Measurements from ENCODE around the gene DLG2.
A peak's percentile ranks its signal among the peaks of the same experiment; 100 is the strongest.
"Not testable (repeated sequence)": the region's sequence is repeated elsewhere in the genome, so short reads cannot be mapped to it uniquely, and the experiment has no call there.

The DLG2 gene

DNA sequence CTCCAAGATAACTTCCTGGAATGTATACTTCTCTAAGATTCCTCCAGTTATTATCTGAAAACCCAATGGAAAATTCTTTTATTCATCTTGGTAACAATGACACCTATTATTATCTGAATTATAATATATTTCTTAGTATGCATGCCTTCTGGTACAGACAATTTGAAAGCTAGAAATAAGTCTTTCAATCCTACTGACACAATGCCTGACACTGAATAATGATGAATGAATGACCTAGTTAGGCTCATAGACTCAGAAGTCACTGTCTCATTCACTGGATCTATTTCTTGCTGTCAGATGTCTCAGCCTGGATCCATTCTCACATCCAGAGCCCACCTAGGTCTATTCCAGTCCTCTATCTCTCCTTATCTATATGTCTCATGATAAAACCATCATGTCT is 1214.3 kb downstream of the DLG2 start:
- DNase-seq = no peak

DNA sequence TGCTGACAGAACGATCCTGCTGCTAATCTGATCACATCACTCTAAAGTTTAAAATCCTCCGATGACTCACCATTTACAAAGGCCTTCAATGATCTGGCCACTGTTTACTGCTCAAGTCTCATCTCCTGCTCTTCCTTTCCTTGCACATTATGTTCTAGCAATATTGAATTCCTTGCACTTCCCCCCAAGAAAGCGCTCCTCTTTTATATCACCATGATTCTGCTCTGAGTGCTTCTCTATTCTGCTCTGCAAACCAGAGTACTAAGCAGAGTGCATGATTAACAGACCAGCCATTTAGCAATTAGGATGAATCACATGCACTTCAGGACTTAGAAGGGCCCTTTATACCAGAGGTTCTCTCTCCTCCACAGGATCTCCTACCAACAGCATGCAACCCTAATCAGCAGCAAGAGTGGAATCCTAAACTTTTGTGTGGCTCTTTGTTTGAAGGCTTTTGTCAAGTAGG is 1218.2 kb downstream of the DLG2 start:
- no peak for DNase-seq

- no peak for DNase-seq
These were observed 1220.1 kb downstream of the DLG2 start for GRCh38 chr11:84407091-84407490.

DNA sequence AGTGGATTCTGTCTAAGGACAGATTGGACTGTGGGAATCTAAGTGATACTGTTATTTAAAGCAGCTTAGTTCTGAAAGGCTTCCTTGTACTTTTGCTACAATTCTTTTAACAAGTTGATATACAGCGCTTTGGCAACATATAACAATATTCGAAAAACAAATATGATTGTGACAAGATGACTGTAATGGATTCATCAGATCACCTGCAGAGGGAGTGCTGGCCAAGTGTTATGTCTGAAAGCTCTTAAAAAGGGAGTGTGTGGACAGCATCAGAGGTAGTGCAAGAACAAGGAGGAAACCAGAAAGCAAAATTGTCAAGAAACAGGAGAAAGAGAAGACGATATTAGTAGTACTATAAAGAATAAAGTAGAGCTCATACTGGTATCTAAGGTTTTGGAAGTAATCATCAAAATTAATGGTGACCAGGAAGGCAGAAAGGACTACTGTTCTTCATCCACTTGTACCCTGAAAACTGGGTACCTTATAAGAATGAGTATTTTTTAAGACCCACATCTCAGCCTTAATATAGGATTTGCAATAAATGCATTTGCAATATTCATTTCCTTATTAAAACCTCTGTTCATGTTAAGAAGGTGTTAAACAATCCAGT is 1229.0 kb downstream of the DLG2 start:
- DNase-seq = no peak

DNA sequence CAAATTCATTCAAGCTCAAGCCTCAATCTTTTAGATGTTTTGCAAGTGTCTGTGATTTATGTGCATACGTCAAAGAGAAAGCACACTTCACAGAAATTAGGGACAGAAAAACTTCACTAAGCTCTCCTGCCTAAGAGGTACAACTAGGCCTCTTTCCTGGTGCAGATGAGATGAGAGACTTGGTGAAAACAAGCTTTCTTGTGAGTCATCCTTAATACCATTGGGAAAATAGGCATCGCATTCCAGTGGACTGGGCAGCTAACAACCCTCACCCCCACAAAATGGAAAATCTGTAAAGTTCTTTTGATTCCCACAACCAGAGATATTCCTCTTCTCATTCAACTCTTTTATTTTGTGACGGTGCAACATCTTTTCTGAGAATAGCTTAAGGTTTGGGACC is 1230.6 kb downstream of the DLG2 start:
- DNase-seq = no peak

GRCh38 chr11:84390441-84391078 is 1236.6 kb downstream of the DLG2 start:
- DNase-seq = no peak

DNA sequence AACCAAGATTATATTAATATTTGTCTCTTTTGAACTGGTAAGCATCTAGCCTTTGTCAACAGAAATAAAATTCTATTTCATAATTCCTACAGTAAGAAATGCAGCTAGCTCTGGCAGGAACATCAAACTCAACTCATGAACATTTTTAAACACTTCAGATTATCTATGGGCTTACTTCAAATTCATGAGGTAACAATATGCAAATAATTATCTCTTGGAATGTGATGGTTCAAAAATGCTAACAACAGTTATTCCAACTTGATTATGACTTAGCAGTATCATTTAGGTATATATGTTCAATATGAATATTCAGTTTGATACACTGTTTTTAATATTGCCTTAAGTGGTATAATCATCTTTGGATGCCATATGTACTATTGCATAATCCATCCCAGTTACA is 1237.4 kb downstream of the DLG2 start:
- no peak for DNase-seq

GRCh38 chr11:84384731-84385130 is 1242.4 kb downstream of the DLG2 start:
- DNase-seq = peak; percentile 13

GRCh38 chr11:84383576-84383975 is 1243.6 kb downstream of the DLG2 start:
- no peak for DNase-seq

DNA sequence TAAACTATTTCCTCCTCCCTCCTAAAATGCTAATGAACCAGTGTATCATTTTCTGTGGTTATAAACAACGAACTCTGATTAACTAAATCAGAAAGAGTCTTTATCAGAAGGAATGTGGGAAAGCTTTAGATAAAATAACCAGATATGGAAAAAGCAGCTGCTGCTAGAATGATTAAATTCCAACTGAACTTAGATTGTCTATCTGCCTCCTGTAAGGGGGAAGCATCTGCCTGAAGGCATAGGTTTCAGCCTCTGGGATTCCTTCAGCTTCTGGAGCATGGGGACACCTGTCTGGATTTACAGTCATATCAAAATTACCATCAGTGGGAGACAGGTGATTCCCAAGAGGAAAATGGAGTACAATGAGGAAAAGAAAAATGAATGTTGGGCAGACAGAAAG is 1245.5 kb downstream of the DLG2 start:
- no peak for DNase-seq

DNA sequence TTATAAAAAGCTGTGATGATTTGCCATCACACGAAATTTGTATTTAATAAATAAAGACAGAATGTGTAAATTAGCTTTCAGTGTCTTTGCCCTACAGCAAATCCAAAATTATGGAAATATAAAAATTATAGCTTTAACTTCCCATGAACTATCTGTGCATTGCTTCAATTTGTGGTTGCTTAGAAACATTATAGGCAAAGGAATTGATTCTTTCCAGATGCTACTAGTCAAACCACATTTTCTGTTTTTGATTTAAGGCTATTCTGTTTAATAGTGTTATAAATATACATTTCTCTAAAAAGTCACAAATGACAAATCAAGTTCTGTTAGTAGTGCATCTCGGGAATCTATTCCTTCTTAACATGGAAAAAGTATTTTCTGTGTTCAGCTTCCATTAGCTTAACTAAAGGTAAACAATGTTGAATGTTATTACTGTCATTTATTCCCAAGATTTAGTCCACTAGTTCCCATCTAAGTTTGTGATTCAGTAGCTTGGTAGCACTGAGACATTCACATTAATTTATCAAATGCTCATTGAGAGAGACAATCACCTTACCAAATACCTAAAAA is 1254.7 kb downstream of the DLG2 start:
- no peak for DNase-seq

DNA sequence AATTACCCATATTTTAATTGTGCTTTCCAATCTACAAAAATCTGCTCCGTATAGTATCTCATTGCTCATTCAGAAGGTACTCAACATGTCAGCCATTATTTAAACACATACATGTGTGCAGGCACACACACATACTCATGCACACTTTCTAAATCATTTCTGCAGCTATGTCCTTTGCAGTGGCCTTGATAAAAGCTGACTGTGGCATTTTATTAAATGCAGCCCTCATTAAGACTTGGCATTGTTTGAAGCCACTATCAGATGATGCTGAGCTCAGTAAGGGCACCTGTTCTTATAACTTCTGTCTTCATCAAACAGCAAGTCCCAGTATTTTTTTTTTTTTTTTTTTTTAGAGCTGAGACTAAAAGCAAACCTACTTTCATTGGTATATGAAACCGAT is 1269.1 kb downstream of the DLG2 start:
- no peak for DNase-seq

DNA sequence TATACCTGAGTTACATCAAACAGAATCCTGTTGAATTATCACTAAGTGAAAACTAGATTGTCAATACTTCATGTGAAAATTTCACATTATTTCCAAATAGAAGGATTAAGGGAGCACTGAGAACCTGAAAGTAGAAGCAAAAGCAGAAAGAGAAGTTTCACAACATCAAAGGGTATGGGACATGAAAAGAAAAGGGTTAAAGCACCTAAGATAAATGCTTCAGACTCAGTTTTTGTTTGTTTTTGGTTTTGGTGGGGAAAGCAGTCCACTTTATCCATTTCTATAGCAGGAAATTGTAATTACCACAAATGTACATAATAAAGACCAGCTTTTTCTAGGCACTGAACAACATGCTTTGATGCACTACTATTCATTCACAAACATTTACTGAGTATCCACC is 1271.2 kb downstream of the DLG2 start:
- no peak for DNase-seq

GRCh38 chr11:84345597-84345996 is 1281.5 kb downstream of the DLG2 start:
- DNase-seq = no peak

DNA sequence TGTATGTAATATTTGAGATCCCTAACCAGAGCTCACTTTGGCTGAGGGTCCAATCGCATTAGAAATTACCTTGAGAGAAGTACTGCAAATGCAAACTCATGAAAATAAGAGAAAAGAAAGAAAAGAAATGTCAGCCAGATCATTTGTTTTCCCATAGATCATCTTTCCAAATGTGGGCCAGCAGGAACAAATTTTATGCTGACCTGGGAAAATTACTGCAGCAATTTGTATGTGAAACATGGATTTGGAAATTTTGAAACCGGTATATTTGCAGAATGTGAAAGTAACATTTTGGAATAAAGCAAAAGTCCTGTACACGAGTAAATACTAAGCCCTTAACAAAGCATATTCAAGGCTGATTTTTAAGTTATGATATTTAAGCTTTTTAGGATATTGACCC is 1282.1 kb downstream of the DLG2 start:
- DNase-seq = no peak

DNA sequence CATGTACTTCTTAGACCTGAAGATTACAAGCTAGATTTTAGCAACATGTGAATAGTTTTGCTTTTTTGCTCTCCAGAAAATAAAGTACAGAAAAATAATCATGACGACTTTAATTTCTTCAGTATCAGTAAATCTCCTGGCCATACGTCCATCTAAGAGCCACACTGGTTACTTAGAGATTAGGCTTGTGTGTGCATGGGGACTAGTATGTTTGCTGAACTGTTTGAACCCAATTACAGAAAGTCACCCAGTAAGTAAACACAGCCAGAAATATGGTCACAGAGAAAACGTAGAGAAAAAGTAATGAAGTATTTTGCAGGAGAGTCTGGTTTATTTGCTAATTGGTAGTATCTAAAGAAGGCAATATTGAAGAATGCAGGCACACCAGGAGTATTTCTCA is 1287.3 kb downstream of the DLG2 start:
- DNase-seq = no peak

DNA sequence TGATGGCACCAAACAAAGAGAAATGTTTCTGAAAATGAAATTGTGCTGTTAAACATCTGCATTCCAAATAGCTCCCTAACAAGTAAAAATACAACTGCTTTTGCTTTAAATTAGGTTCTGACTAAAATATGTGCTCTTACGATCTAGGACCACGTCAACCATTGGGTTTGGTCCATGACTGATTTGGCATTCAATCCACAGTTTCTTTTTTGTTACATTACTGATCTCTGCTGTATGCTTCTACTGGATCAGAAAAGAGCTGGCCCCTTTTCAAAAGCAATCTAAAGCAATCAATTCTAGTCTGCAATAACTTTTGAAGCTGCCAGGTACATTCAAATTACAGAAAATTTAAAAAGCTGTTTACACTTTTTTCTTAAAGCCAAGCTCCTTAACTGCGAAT is 1293.9 kb downstream of the DLG2 start:
- no peak for DNase-seq

DNA sequence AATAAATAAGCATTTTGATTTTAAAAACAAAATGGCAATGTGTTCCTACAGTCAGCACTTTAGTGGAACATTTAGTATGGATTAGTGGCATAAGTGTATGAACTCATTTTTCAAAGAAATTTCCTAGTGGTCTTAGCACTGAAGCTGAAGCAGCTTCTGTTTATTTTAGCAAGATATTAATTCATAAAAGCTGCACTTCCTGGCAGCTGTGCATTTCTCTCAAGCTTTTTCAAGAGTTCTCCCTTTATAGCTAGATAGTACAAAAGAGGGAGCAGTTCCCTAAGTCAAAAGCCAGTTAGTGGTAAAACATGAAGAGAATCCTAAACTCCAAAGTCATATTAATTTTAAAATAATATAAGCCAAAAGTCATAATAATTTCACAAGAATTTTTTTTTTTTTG is 1304.9 kb downstream of the DLG2 start:
- no peak for DNase-seq

GRCh38 chr11:84319863-84320262 is 1307.3 kb downstream of the DLG2 start:
- DNase-seq = no peak

DNA sequence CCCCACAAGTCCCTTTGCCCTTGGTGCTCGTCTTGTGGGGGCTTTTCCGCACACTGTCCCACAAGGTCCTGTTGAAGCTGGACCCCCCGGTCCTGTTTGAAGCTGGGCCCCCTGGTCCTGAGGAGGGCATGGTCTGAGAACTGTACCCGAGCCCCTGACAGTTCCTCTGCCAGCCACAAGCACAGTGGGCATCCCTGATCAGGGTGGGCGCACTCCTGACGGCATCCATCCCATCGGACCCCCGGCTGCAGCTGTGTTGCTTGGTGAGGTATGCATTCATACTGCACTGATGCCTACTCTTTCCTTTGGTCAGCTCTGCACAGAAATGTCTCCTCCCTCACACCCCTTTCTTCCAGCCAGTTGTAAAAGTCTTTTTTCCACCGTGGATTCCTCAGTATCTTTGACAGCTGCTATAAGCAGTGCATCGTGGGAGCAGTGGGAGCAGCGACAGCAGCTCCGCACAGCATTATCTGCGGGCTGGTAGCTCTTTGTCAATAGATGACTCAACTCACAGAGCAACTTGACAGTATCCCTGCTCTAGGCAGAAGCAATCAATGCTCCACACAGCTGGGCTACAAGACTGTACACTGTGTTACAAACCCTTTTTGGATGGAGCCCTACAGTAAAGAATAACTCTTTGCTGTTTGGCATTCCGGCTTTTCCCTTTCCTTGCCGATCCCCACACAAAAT is 1310.1 kb downstream of the DLG2 start:
- no peak for DNase-seq

GRCh38 chr11:84313830-84314359 is 1313.2 kb downstream of the DLG2 start:
- no peak for DNase-seq

GRCh38 chr11:84310268-84310667 is 1316.9 kb downstream of the DLG2 start:
- no peak for DNase-seq

DNA sequence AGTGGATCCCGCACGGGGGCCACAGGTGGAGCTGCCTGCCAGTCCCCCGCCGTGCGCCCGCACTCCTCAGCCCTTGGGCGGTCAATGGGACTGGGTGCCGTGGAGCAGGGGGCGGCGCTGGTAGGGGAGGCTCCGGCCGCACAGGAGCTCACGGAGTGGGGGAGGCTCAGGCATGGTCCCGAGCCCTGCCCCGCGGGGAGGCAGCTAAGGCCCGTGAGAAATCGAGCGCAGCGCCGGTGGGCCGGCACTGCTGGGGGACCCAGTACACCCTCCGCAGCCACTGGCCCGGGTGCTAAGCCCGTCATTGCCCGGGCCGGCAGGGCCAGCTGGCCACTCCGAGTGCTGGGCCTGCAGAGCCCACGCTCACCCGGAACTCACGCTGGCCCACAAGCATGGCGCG is 1318.7 kb downstream of the DLG2 start:
- DNase-seq = not testable (repeated sequence)

DNA sequence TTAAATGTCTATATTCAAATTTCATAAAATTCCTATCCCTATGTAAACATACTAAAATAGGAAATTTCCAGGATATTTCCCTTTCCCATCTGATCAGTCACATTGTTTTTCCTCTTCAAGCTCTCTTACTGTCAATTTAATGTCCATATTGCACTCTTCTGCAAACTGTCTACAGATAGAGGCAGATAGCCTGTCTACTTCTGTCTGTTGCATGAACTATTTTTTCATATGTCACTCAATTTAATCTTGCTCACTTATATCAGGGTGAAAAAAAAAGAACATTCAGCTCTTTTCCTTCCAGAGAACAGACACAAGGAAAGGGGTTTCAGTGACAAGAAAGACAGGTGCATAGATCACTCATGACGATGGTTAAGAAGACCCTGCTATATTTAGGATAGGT is 1327.1 kb downstream of the DLG2 start:
- no peak for DNase-seq

Measured in CD4-positive, alpha-beta T cell treated with Interleukin-21 for 1 hour (primary cell).